Panc1 (cell line): Measurements from ENCODE around the gene RNF128. TPM values are rescaled to one million over a fixed set of nuclear protein-coding genes. Genes with fewer than 3 reads are reported as not detected.
"Not testable (repeated sequence)": the region's sequence is repeated elsewhere in the genome, so short reads cannot be mapped to it uniquely, and the experiment has no call there.

Experiments used
- ATAC-seq: fragments of 200-7000 bp; cut with Tn5 transposase; 2 replicates; pipeline ENCODE4 v1.9.1; 2020; ENCODE audit warnings: mild to moderate bottlenecking, moderate library complexity
- BruUV-seq: library from RNA; stranded (reverse); fragments of 400-500 nt; replicated peaks from 2 replicates; lab custom pipeline; 2021; lab: Mats Ljungman, UMichigan
- CTCF ChIA-PET: fragments of 300-600 bp; sonication (Branson Sonifier 250); formaldehyde crosslinking; loops from one replicate; lab custom pipeline; 2022; ENCODE audit warnings: antibody characterized with exemption; lab: Charles Lee
- POLR2A ChIA-PET: fragments of 300-600 bp; sonication (Branson Sonifier 250); formaldehyde crosslinking; loops from one replicate; lab custom pipeline; 2022; ENCODE audit warnings: antibody characterized with exemption; lab: Charles Lee
- DNase-seq: peaks from one replicate; pipeline ENCODE4 v3.0.0-alpha.2; 2010; ENCODE audit warnings: low read depth, low spot score
- H3K27ac ChIP-seq: 2 replicates; pipeline ENCODE4 v1.5.1; 2011; ENCODE audit warnings: mild to moderate bottlenecking, low read length, inconsistent platforms
- H3K27me3 ChIP-seq: fragments of 200-500 bp; sonication (Bioruptor generic); 2 replicates; pipeline ENCODE4 v1.6.0; 2014; ENCODE audit warnings: low read length, inconsistent platforms; ENCODE audit not compliant: control insufficient read depth, insufficient read depth
- H3K36me3 ChIP-seq: fragments of 200-500 bp; sonication (Bioruptor generic); 2 replicates; pipeline ENCODE4 v1.5.1; 2014; ENCODE audit warnings: inconsistent platforms, mild to moderate bottlenecking, low read length, moderate library complexity; ENCODE audit not compliant: control insufficient read depth, insufficient read depth
- H3K4me1 ChIP-seq: 2 replicates; pipeline ENCODE4 v1.5.1; 2011; ENCODE audit warnings: inconsistent platforms, mild to moderate bottlenecking, low read length, moderate library complexity; ENCODE audit not compliant: control insufficient read depth, insufficient read depth
- H3K4me3 ChIP-seq, 2 experiments: 2 replicates each; pipeline ENCODE4 v1.5.1; 2011 to 2012; ENCODE audit warnings: low read depth in 2 of 2, low read length in 2 of 2, mild to moderate bottlenecking in 2 of 2, inconsistent platforms in 1 of 2, moderate library complexity in 1 of 2
- H3K9me3 ChIP-seq: fragments of 200-500 bp; sonication (Bioruptor generic); 2 replicates; pipeline ENCODE4 v1.5.1; 2014; ENCODE audit warnings: low read depth, mild to moderate bottlenecking, inconsistent platforms, low read length, moderate library complexity; ENCODE audit not compliant: control insufficient read depth, insufficient read depth
- in situ Hi-C: cut with HindIII; loops from 2 replicates; pipeline ENCODE4 v1.10.0; 2016; ENCODE audit warnings: low sequenced_read_pairs, low pct_unique_long_range_greater_than_20kb
- intact Hi-C: fragments of 100-400 bp; cut with micrococcal nuclease; formaldehyde crosslinking; loops from one replicate; pipeline ENCODE4 v1.10.0; 2022; ENCODE audit not compliant: unreplicated experiment
- total RNA-seq: library from RNA; stranded (reverse); gene quantifications from one replicate; pipeline ENCODE4 v1.2.1, GENCODE V29; 2021; ENCODE audit not compliant: unreplicated experiment

Gene RNF128
- total RNA-seq, 1 experiment from 2014 or later = 5.0 TPM

DNA sequence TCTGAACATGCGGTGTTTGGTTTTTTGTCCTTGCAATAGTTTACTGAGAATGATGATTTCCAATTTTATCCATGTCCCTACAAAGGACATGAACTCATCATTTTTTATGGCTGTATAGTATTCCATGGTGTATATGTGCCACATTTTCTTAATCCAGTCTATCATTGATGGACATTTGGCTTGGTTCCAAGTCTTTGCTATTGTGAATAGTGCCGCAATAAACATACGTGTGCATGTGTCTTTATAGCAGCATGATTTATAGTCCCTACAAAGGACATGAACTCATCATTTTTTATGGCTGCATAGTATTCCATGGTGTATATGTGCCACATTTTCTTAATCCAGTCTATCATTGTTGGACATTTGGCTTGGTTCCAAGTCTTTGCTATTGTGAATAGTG lies 87.6 kb downstream of the RNF128 start:
- H3K4me3 ChIP-seq, CTCF ChIA-PET, in situ Hi-C loops: not testable (repeated sequence)

More for the DNA sequence above, 87.6 kb downstream of the RNF128 start:
- BruUV-seq, DNase-seq, H3K4me1 ChIP-seq, H3K36me3 ChIP-seq, H3K9me3 ChIP-seq, H3K27me3 ChIP-seq, H3K27ac ChIP-seq, intact Hi-C loops, POLR2A ChIA-PET, ATAC-seq: not testable (repeated sequence)

Other genes with a start within 250 kb of the RNF128 start
- gene RADX, start 114.7 kb upstream of the RNF128 start, total RNA-seq = 5.2 TPM
- 8.9 TPM for gene TBC1D8B, start 76.0 kb downstream of the RNF128 start, total RNA-seq
- not detected for gene RIPPLY1, start 176.6 kb downstream of the RNF128 start, total RNA-seq
- 0.10 TPM for gene CLDN2, start 193.7 kb downstream of the RNF128 start, total RNA-seq